HEK293 (cell line): ENCODE measurements around the gene BMP5.

ENCODE experiments used
- CTCF ChIA-PET: fragments of 350-600 bp; formaldehyde crosslinking; extraction: SDS; loops from one replicate; lab custom pipeline; 2021; ENCODE audit warnings: antibody characterized with exemption; lab: Yijun Ruan, JAX
- POLR2A ChIA-PET: fragments of 300-600 bp; formaldehyde crosslinking; extraction: SDS; loops from one replicate; lab custom pipeline; 2020; ENCODE audit warnings: antibody characterized with exemption, inconsistent platforms; lab: Yijun Ruan, JAX
- H3K27ac ChIP-seq: fragments of 200-500 bp; sonication (Bioruptor generic); 2 replicates; pipeline ENCODE4 v1.5.1; 2014; ENCODE audit warnings: low read depth, low read length, control low read depth, inconsistent platforms; ENCODE audit errors: extremely low read depth
- H3K36me3 ChIP-seq, 2 experiments: fragments of 200-500 bp in 1 of 2; sonication (Bioruptor generic) in 1 of 2; 1 replicate in 1 of 2; 2 replicates in 1 of 2; pipeline ENCODE4 v1.5.1; 2014 to 2017; ENCODE audit warnings: inconsistent platforms in 2 of 2, low read length in 2 of 2; ENCODE audit not compliant: control insufficient read depth in 2 of 2, insufficient read depth in 1 of 2
- H3K4me1 ChIP-seq: fragments of 200-500 bp; sonication (Bioruptor generic); 2 replicates; pipeline ENCODE4 v1.5.1; 2014; ENCODE audit warnings: mild to moderate bottlenecking, low read length, inconsistent platforms; ENCODE audit not compliant: control insufficient read depth, insufficient read depth
- H3K4me3 ChIP-seq: 2 replicates; pipeline ENCODE4 v1.5.1; 2011; ENCODE audit warnings: low read depth, mild to moderate bottlenecking, control low read depth, low read length, moderate library complexity
- H3K9me3 ChIP-seq: fragments of 200-500 bp; sonication (Bioruptor generic); 2 replicates; pipeline ENCODE4 v1.5.1; 2014; ENCODE audit warnings: low read depth, low read length, inconsistent platforms; ENCODE audit not compliant: control insufficient read depth, insufficient read depth
- ATF2 ChIP-seq: fragments of 450-650 bp; formaldehyde crosslinking; IDR thresholded peaks from 2 replicates; pipeline ENCODE4 v1.5.1; 2016; ENCODE audit warnings: missing biosample characterization, missing genetic modification characterization, low read depth
- GLIS2 ChIP-seq: fragments of 450-650 bp; formaldehyde crosslinking; IDR thresholded peaks from 2 replicates; pipeline ENCODE4 v1.5.1; 2016; ENCODE audit warnings: missing biosample characterization, missing genetic modification characterization
- KLF17 ChIP-seq: fragments of 450-650 bp; formaldehyde crosslinking; IDR thresholded peaks from 2 replicates; pipeline ENCODE4 v1.5.1; 2016; ENCODE audit warnings: missing biosample characterization, missing genetic modification characterization
- TSHZ1 ChIP-seq: fragments of 450-650 bp; formaldehyde crosslinking; IDR thresholded peaks from 2 replicates; pipeline ENCODE4 v1.5.1; 2016; ENCODE audit warnings: missing biosample characterization, missing genetic modification characterization, borderline replicate concordance
- ZNF133 ChIP-seq: fragments of 450-650 bp; formaldehyde crosslinking; IDR thresholded peaks from 2 replicates; pipeline ENCODE4 v1.5.1; 2016; ENCODE audit warnings: missing biosample characterization, missing genetic modification characterization
- ZNF239 ChIP-seq: fragments of 450-650 bp; formaldehyde crosslinking; IDR thresholded peaks from 2 replicates; pipeline ENCODE4 v1.5.1; 2016; ENCODE audit warnings: missing biosample characterization, missing genetic modification characterization
- ZNF335 ChIP-seq: fragments of 450-650 bp; formaldehyde crosslinking; conservative IDR thresholded peaks from 2 replicates; pipeline ENCODE4 v1.5.1; 2016; ENCODE audit warnings: missing biosample characterization, missing genetic modification characterization
- ZNF366 ChIP-seq: fragments of 450-650 bp; formaldehyde crosslinking; conservative IDR thresholded peaks from 2 replicates; pipeline ENCODE4 v1.5.1; 2016; ENCODE audit warnings: missing biosample characterization, missing genetic modification characterization
- ZNF518A ChIP-seq: fragments of 450-650 bp; formaldehyde crosslinking; conservative IDR thresholded peaks from 2 replicates; pipeline ENCODE4 v1.5.1; 2016; ENCODE audit warnings: low read depth, missing biosample characterization, missing genetic modification characterization
- ZNF521 ChIP-seq: fragments of 450-650 bp; formaldehyde crosslinking; IDR thresholded peaks from 2 replicates; pipeline ENCODE4 v1.5.1; 2017; ENCODE audit warnings: missing biosample characterization, mild to moderate bottlenecking, missing genetic modification characterization
- ZNF555 ChIP-seq: fragments of 450-650 bp; formaldehyde crosslinking; conservative IDR thresholded peaks from 2 replicates; pipeline ENCODE4 v1.5.1; 2017; ENCODE audit warnings: missing biosample characterization, mild to moderate bottlenecking, missing genetic modification characterization, inconsistent platforms
- ZNF658 ChIP-seq: fragments of 450-650 bp; formaldehyde crosslinking; IDR thresholded peaks from 2 replicates; pipeline ENCODE4; 2016; ENCODE audit warnings: missing biosample characterization, missing genetic modification characterization
- ZNF664 ChIP-seq: fragments of 450-650 bp; formaldehyde crosslinking; IDR thresholded peaks from 2 replicates; pipeline ENCODE4 v1.5.1; 2016; ENCODE audit warnings: missing biosample characterization, missing genetic modification characterization
- ZNF670 ChIP-seq: fragments of 450-650 bp; formaldehyde crosslinking; IDR thresholded peaks from 2 replicates; pipeline ENCODE4 v1.5.1; 2016; ENCODE audit warnings: missing biosample characterization, missing genetic modification characterization, low read depth
- ZNF830 ChIP-seq: fragments of 450-650 bp; IDR thresholded peaks from 2 replicates; pipeline ENCODE4 v1.5.0; 2018; ENCODE audit warnings: missing biosample characterization, missing genetic modification characterization, low read depth, mild to moderate bottlenecking, moderate library complexity
- ZSCAN18 ChIP-seq: fragments of 450-650 bp; formaldehyde crosslinking; IDR thresholded peaks from 2 replicates; pipeline ENCODE4 v1.5.1; 2016; ENCODE audit warnings: missing biosample characterization, missing genetic modification characterization
- ZSCAN30 ChIP-seq: fragments of 450-650 bp; IDR thresholded peaks from 2 replicates; pipeline ENCODE4 v1.5.1; 2018; ENCODE audit warnings: missing biosample characterization, mild to moderate bottlenecking, missing genetic modification characterization, moderate library complexity

Gene BMP5

GRCh38 chr6:55877283-55877682 is 1.9 kb upstream of the BMP5 start:
- Histone ChIP-seq H3K4me1 (peaks cover 5% of the 10 kb centered on the region; the same call in 1 of the 2 replicates), H3K4me3 (no peak overlapping the region), H3K9me3 (no peaks in the 10 kb centered on the region), H3K27ac (no peak overlapping the region), H3K36me3 (no peaks in the 10 kb centered on the region)
- TF ChIP-seq ZNF555 (tag by site-specific recombination) (no peak), ZNF830 (tag by site-specific recombination) (no peak), ZSCAN30 (tag by site-specific recombination) (no peak), ZNF133 (tag by site-specific recombination) (no peak), ZNF239 (tag by site-specific recombination) (no peak), ZNF518A (tag by site-specific recombination) (no peak), ZNF670 (tag by site-specific recombination) (no peak), ATF2 (tag by site-specific recombination) (no peak), ZNF664 (no peak), TSHZ1 (tag by site-specific recombination) (no peak), KLF17 (tag by site-specific recombination) (no peak), ZSCAN18 (tag by site-specific recombination) (no peak), ZNF658 (tag by site-specific recombination) (no peak), ZNF335 (tag by site-specific recombination) (no peak), ZNF366 (tag by site-specific recombination) (no peak), GLIS2 (tag by site-specific recombination) (no peak), ZNF521 (no peak)
- ChIA-PET POLR2A (no interaction called here), CTCF (no interaction called here)
